OCI-LY1 (cell line): ENCODE measurements around the gene SDK2.

Experiments
- H2AFZ ChIP-seq: fragments of 200-600 bp; sonication (generic), shearing (Covaris generic); 2 replicates; pipeline ENCODE4 v1.6.0; 2014; ENCODE audit warnings: antibody characterized with exemption, mild to moderate bottlenecking, low read length
- H3F3A ChIP-seq: fragments of 200-600 bp; sonication (generic), shearing (Covaris generic); 2 replicates; pipeline ENCODE4 v1.6.0; 2014; ENCODE audit warnings: mild to moderate bottlenecking, antibody characterized with exemption, low read length, moderate library complexity; ENCODE audit not compliant: insufficient read depth
- H3K27ac ChIP-seq: fragments of 200-600 bp; sonication (generic); 2 replicates; pipeline ENCODE4 v1.5.1; 2014; ENCODE audit warnings: low read length, mixed run types, mild to moderate bottlenecking, low read depth; ENCODE audit not compliant: poor library complexity, severe bottlenecking
- H3K27me3 ChIP-seq: fragments of 200-600 bp; sonication (generic); 2 replicates; pipeline ENCODE4 v1.6.0; 2014; ENCODE audit warnings: antibody characterized with exemption, mild to moderate bottlenecking, low read length, moderate library complexity; ENCODE audit not compliant: insufficient read depth
- H3K36me3 ChIP-seq: fragments of 200-600 bp; sonication (generic); 2 replicates; pipeline ENCODE4 v1.6.1; 2014; ENCODE audit warnings: mild to moderate bottlenecking, antibody characterized with exemption, low read length, moderate library complexity, mixed read lengths; ENCODE audit not compliant: insufficient read depth
- H3K4me1 ChIP-seq: fragments of 200-600 bp; sonication (generic); 2 replicates; pipeline ENCODE4 v1.5.1; 2014; ENCODE audit warnings: mild to moderate bottlenecking, low read length, moderate library complexity; ENCODE audit not compliant: insufficient read depth, severe bottlenecking
- H3K4me2 ChIP-seq: fragments of 200-600 bp; sonication (generic), shearing (Covaris generic); 2 replicates; pipeline ENCODE4 v1.6.1; 2014; ENCODE audit warnings: low read length
- H3K4me3 ChIP-seq: fragments of 200-600 bp; sonication (generic); 2 replicates; pipeline ENCODE4 v1.5.1; 2014; ENCODE audit warnings: low read length, low read depth, mild to moderate bottlenecking, mixed read lengths; ENCODE audit not compliant: poor library complexity, severe bottlenecking
- H3K79me2 ChIP-seq: fragments of 200-600 bp; shearing (Covaris generic); 2 replicates; pipeline ENCODE4 v1.6.1; 2016; ENCODE audit warnings: mixed run types, low read length, mixed read lengths; ENCODE audit not compliant: insufficient read depth
- H3K9ac ChIP-seq: fragments of 200-600 bp; sonication (generic), shearing (Covaris generic); 2 replicates; pipeline ENCODE4 v1.6.1; 2014; ENCODE audit warnings: mild to moderate bottlenecking, low read length, mixed read lengths
- H3K9me2 ChIP-seq: fragments of 200-600 bp; sonication (generic), shearing (Covaris generic); 2 replicates; pipeline ENCODE4 v1.6.1; 2014; ENCODE audit warnings: low read depth, mild to moderate bottlenecking, low read length, mixed read lengths
- H3K9me3 ChIP-seq: fragments of 200-600 bp; shearing (Covaris generic); 2 replicates; pipeline ENCODE4 v1.6.1; 2014; ENCODE audit warnings: low read length, mixed read lengths
- H4K20me1 ChIP-seq: fragments of 200-600 bp; sonication (generic), shearing (Covaris generic); 2 replicates; pipeline ENCODE4 v1.6.0; 2016; ENCODE audit warnings: mild to moderate bottlenecking, low read length; ENCODE audit not compliant: insufficient read depth
- EZH2 ChIP-seq: fragments of 200-600 bp; sonication (generic), shearing (Covaris generic); IDR thresholded peaks from 2 replicates; pipeline ENCODE4 v1.8.0; 2017; ENCODE audit warnings: borderline replicate concordance, mixed run types, mild to moderate bottlenecking, antibody characterized with exemption, low read length, moderate library complexity, mixed read lengths

Gene SDK2

DNA sequence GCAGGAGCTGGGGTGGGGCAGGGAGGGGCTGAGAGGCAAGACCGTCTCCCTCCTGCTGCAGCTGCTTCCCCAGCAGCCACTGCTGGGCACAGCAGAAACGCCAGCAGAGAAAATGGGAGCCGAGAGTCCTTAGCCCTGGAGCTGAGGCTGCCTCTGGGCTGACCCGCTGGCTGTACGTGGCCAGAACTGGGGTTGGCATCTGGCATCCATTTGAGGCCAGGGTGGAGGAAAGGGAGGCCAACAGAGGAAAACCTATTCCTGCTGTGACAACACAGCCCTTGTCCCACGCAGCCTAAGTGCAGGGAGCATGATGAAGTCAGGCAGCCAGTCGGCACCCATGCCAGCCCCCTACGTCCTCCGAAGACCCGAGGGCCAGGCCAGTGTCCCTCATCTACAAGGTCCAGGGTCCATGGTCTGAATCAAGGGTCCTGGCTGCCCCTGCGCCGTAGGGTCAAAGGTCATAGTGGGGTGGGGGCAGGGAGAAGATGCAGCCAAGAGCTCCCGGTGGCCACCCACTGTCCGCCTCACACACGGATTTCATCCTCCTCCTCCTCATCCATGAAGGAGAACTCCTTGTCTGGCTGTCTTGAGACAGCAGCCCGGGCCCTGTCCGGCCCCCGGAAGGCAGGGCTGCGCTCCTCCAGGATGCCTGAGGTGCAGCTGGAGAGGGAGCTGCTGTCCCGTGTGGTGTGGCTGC is 359.2 kb downstream of the SDK2 start:
- H3K9me2 ChIP-seq = no peaks in the 10 kb centered on the region
- H3K27me3 ChIP-seq = no peaks in the 10 kb centered on the region; the same call in none of the 2 replicates
- H3K79me2 ChIP-seq = no peaks in the 10 kb centered on the region
- H3K4me2 ChIP-seq = no peak overlapping the region
- no peak overlapping the region for H2AFZ ChIP-seq
- no peak overlapping the region for H3K4me3 ChIP-seq
- no peaks in the 10 kb centered on the region for H4K20me1 ChIP-seq
- H3K36me3 ChIP-seq = no peaks in the 10 kb centered on the region
- no peaks in the 10 kb centered on the region for H3F3A ChIP-seq
- H3K9me3 ChIP-seq = no peaks in the 10 kb centered on the region
- H3K4me1 ChIP-seq = no peaks in the 10 kb centered on the region
- no peak overlapping the region for H3K9ac ChIP-seq
- no peak overlapping the region for H3K27ac ChIP-seq
- no peak for TF ChIP-seq EZH2
